Right lobe of liver (tissue), 6 donors: Measurements from ENCODE around the gene CDC42EP5. TPM values are rescaled to one million over a fixed set of nuclear protein-coding genes. Genes with fewer than 3 reads are reported as not detected.

Experiments used
- ATAC-seq, 4 donors: fragments of 200-7000 bp; cut with Tn5 transposase; one replicate each; pipeline ENCODE4 v1.9.1; 2020; ENCODE audit warnings: mild to moderate bottlenecking in 4 of 4, moderate library complexity in 4 of 4
- DNase-seq, 3 donors: peaks; one replicate each; pipeline ENCODE4 v3.0.0-alpha.2; 2020
- H3K27ac ChIP-seq, 3 donors: fragments of 200-600 bp; one replicate each; pipeline ENCODE4 v1.8.0; 2022
- H3K27me3 ChIP-seq, 2 donors: fragments of 200-600 bp; one replicate each; pipeline ENCODE4 v1.8.0; 2022
- H3K36me3 ChIP-seq, 4 donors: fragments of 200-600 bp; sonication (generic) in 1 of 4; one replicate each; pipeline versions ENCODE4 v1.5.1 to v1.8.0; 2017 to 2022; ENCODE audit warnings: control low read depth in 1 of 4
- H3K4me1 ChIP-seq, 4 donors: fragments of 200-600 bp; sonication (generic) in 1 of 4; one replicate each; pipeline versions ENCODE4 v1.5.1 to v1.8.0; 2017 to 2022; ENCODE audit warnings: control low read depth in 1 of 4
- H3K4me3 ChIP-seq, 3 donors: fragments of 200-600 bp; one replicate each; pipeline ENCODE4 v1.8.0; 2022
- H3K9me3 ChIP-seq, 4 donors: fragments of 200-600 bp; sonication (generic) in 1 of 4; one replicate each; pipeline versions ENCODE4 v1.5.1 to v1.8.0; 2017 to 2022; ENCODE audit warnings: control low read depth in 1 of 4
- CTCF ChIP-seq, 4 donors: fragments of 200-600 bp in 3 of 4; fragments of 450-650 bp in 1 of 4; IDR thresholded peaks; one replicate each; pipeline versions ENCODE4 v1.5.1 to v1.8.0; 2016 to 2022; ENCODE audit warnings: antibody characterized with exemption in 4 of 4, mild to moderate bottlenecking in 2 of 4
- POLR2A ChIP-seq: fragments of 450-650 bp; IDR thresholded peaks from one replicate; pipeline ENCODE4 v1.6.1; 2017; ENCODE audit warnings: antibody characterized with exemption, mild to moderate bottlenecking
- WGBS: methylation state at CpG from one replicate; pipeline ENCODE4 v1.1.6; 2018; ENCODE audit warnings: low coverage, low lambda C conversion rate; ENCODE audit not compliant: insufficient coverage; ENCODE audit errors: missing lambda C conversion rate; 5-methylcytosine and 5-hydroxymethylcytosine counted together
- intact Hi-C, 2 donors: fragments of 100-400 bp; cut with DNase I; formaldehyde crosslinking; loops; one replicate each; pipeline versions ENCODE4 v1.11.2 to v1.14.1; 2022
- long read RNA-seq: library from polyadenylated mRNA; unstranded; transcript quantifications from one replicate; pipeline ENCODE4 v2.0.0, GENCODE V29; 2019
- total RNA-seq, 6 experiments: library from RNA; depleted of rRNA in 2 of 6; stranded (reverse); fragments of >200 nt in 2 of 6; fragmentation: NEBNext Ultra II Directional in 3 of 6; extraction: Animal tissue kit (Norgen Biotek cat#: 25700) in 3 of 6; gene quantifications; one replicate each; pipeline versions ENCODE4 v1.1.0 to v1.2.4, GENCODE V29; 2016 to 2023
- donor health status: DM: no; HTN: yes; CAD: no.
- donor health status: DM: no; HTN: no; CAD: no.
- donor health status: DM: no; HTN: no; CAD: no.
- donor health status: DM: no; HTN: yes; CAD: no.
- donor health status: DM: no; HTN: yes; CAD: no.

CDC42EP5 gene
- total RNA-seq = 1 to 10 TPM; 1.3 to 3.7 (median 2.0) TPM
- long read RNA-seq = 0 reads

- TF ChIP-seq CTCF (IDR thresholded peaks at IDR 0.05) = no peak
- peak; percentile 33 for TF ChIP-seq POLR2A
- WGBS = 20% methylated on average over 9 of the region's 14 CpGs
- no peaks in the 10 kb centered on the region for H3K9me3 ChIP-seq
- H3K27ac ChIP-seq = peak within 1 kb of the TSS in 2 of 3 donors; percentile 29 to 48
- no peaks in the 10 kb centered on the region for H3K36me3 ChIP-seq
- H3K27me3 ChIP-seq = peaks cover 0 to 9% of the 10 kb centered on the region in 2 donors
- H3K4me3 ChIP-seq = peak within 1 kb of the TSS in 1 of 3 donors; percentile 24
- ATAC-seq (peak; percentile 76 to 87 (median 83)), DNase-seq (peak in 2 of 3 donors; percentile 46 to 68)
- no peaks in the 10 kb centered on the region for H3K4me1 ChIP-seq
- intact Hi-C loops = no loop called here
Observed at GRCh38 chr19:54473071-54473891, at the start of gene CDC42EP5. Gene CDC42EP5, minus strand, starts transcription at chr19:54473296. Its CDS starts 7,749 bp downstream, at chr19:54465547.

GRCh38 chr19:54521860-54522513, 48.9 kb upstream of the CDC42EP5 start:
- no peak for TF ChIP-seq CTCF (IDR thresholded peaks at IDR 0.05)
- no peak for TF ChIP-seq POLR2A
- Histone ChIP-seq H3K27me3 (no peaks in the 10 kb centered on the region), H3K27ac (no peak overlapping the region), H3K4me1 (no peaks in the 10 kb centered on the region), H3K36me3 (no peaks in the 10 kb centered on the region), H3K4me3 (no peak overlapping the region), H3K9me3 (no peaks in the 10 kb centered on the region)
- intact Hi-C loops = no loop called here
- ATAC-seq (no peak), DNase-seq (no peak)
- 64% methylated on average over 4 of the region's 6 CpGs for WGBS

GRCh38 chr19:54521022-54521859, 48.1 kb upstream of the CDC42EP5 start:
- Histone ChIP-seq H3K4me3 (no peak overlapping the region), H3K36me3 (no peaks in the 10 kb centered on the region), H3K27ac (no peak overlapping the region), H3K9me3 (no peaks in the 10 kb centered on the region), H3K4me1 (no peaks in the 10 kb centered on the region), H3K27me3 (no peaks in the 10 kb centered on the region)
- no peak for DNase-seq
- 27% methylated on average over 11 of the region's 18 CpGs for WGBS
- intact Hi-C loops = no loop called here
- TF ChIP-seq CTCF (IDR thresholded peaks at IDR 0.05) (no peak), POLR2A (no peak)
- no peak for ATAC-seq

- no peaks in the 10 kb centered on the region for H3K36me3 ChIP-seq
- no peak for ATAC-seq
- DNase-seq = no peak
- TF ChIP-seq POLR2A (no peak), CTCF (IDR thresholded peaks at IDR 0.05) (no peak)
- intact Hi-C loops = no loop called here
- no peaks in the 10 kb centered on the region for H3K4me1 ChIP-seq
- no peak overlapping the region for H3K4me3 ChIP-seq
- no peaks in the 10 kb centered on the region for H3K27me3 ChIP-seq
- no peaks in the 10 kb centered on the region for H3K9me3 ChIP-seq
- no peak overlapping the region for H3K27ac ChIP-seq
- WGBS = 18% methylated on average over 5 of the region's 5 CpGs
Observed at GRCh38 chr19:54518844-54519243, 45.7 kb upstream of the CDC42EP5 start.
